ENCODE results near the gene LRRC3. TPM values are rescaled to one million over a fixed set of nuclear protein-coding genes. Genes with fewer than 3 reads are reported as not detected.

The LRRC3 gene
- polyA plus RNA-seq, 1 of the 3 experiments (the other 2 are of a cell fraction): 2.3 TPM

DNA sequence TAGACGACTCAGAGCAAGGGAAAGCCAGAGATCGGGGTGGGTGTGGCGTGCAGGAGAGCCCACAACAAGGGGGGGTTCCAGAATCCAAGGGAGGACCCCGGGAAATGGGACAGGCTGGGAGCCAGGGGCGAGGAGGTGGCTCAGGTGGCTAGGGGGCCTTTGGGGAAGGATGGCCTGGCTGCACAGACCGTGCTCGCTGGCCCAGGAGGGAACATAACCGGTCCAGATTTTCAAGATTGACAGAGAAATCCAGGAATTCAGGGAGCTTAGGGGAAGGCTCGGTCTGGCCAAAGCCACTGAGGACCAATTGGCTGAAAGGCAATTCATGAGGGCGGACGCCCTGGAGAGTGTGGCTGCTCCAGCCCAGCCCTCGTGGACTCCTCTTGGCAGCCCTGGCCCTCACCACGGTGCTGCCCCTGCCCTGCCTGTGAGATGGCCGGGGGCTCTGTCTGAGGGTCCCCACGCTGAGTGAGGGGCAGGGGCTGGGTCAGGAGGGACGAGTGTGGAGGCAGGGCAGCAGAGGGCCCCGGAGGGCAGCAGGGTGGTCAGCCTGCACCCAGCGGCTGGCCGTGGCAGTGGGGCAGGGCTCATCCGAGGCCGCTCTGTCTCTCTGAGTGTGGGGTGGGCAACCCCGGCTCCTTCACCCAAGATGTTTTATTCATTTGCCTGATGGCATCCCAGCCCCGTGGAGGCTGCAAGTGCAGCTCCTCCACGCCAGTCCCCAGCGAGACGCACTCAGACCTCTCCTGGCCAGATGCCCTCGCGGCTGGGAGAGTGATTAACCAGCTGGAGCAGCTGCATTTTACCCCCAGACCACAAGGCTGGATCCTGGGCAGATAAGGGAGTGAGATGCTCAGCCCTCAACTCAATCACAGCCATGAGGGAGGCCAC is 5.6 kb upstream of the LRRC3 start (continued):
- no peak for TF ChIP-seq MEF2A (IDR thresholded peaks at IDR 0.05; ENCODE audit: borderline replicate concordance, low read depth)
- peak; percentile 66 for TF ChIP-seq FOXJ3 (CRISPR knock-in tag; IDR thresholded peaks at IDR 0.05)
- peak in 1 of 2 experiments; percentile 47; a peak in 1 of 4 replicates for TF ChIP-seq EP300 (IDR thresholded peaks at IDR 0.05; ENCODE audit: borderline replicate concordance in 1 of 2, low read depth in 1 of 2, low read length in 1 of 2)

DNA sequence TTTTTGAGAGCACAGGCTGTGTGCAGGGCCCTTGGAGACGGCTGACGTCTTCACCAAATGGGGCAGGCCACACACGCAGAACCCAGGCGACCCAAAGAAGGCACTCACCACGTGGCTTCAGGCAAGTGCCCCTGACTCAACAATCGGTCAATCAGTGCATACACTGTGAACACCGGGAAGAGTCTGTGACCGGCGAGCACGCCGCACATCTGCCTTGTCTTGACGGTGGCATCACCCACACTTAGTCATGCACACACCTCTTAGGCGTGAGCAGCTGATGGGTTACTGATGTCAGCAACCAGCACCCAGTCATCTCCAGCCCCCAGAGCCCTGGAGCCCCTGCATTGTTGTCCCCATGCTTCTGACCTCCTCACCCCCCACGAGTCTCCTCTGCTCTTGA is 4.9 kb upstream of the LRRC3 start:
- H3K4me2 ChIP-seq: no peak overlapping the region
- no peak overlapping the region for H3K4me3 ChIP-seq (ENCODE audit: low read depth in 2 of 2, low read length in 1 of 2)
- H3K79me2 ChIP-seq (ENCODE audit: insufficient read depth): no peaks in the 10 kb centered on the region
- no peaks in the 10 kb centered on the region for H4K20me1 ChIP-seq (ENCODE audit: insufficient read depth)
- CTCF ChIA-PET: interaction anchor here (0.9 to 2.1 kb wide), 5 partner anchors 11 to 112 kb away, joined by 3 to 9 read pairs (median 5); no protein-coding TSS in a partner anchor
- no peak for DNase-seq
- H2AFZ ChIP-seq (ENCODE audit: low read depth): no peak overlapping the region
- no peak overlapping the region for H3K9ac ChIP-seq
- 0 out of 2 replicates have a peak, but pooled peaks cover 3% of the 10 kb centered on the region for H3K9me3 ChIP-seq
- peaks cover 13% of the 10 kb centered on the region; the same call in 1 of the 2 replicates for H3K27me3 ChIP-seq (ENCODE audit: insufficient read depth)
- POLR2A ChIA-PET: interaction anchor here (1.1 to 1.9 kb wide), 2 partner anchors 12 to 112 kb away, joined by 4 to 7 read pairs; no protein-coding TSS in a partner anchor
- H3K4me1 ChIP-seq (ENCODE audit: control insufficient read depth in 1 of 2, insufficient read depth in 2 of 2, low read depth in 1 of 2, low read length in 1 of 2): peaks cover 0 to 30% of the 10 kb centered on the region in 2 experiments; a peak in 1 of 4 replicates
- H3K9me2 ChIP-seq: no peaks in the 10 kb centered on the region
- 48% methylated on average over 4 of the region's 14 CpGs for WGBS (ENCODE audit: low lambda C conversion rate)
- TF ChIP-seq EZH2phosphoT487 (IDR thresholded peaks at IDR 0.05; ENCODE audit: borderline replicate concordance, low read depth) (no peak), CHD2 (IDR thresholded peaks at IDR 0.05; ENCODE audit: low read length, partially characterized antibody) (no peak), NFIC (IDR thresholded peaks at IDR 0.05; ENCODE audit: borderline replicate concordance) (no peak), EP300 (IDR thresholded peaks at IDR 0.05; ENCODE audit: borderline replicate concordance in 1 of 2, low read depth in 1 of 2, low read length in 1 of 2) (no peak), FOSL2 (IDR thresholded peaks at IDR 0.05; ENCODE audit: borderline replicate concordance, low read depth) (no peak), MEF2A (IDR thresholded peaks at IDR 0.05; ENCODE audit: borderline replicate concordance, low read depth) (no peak), MXI1 (IDR thresholded peaks at IDR 0.05; ENCODE audit: low read depth, low read length) (no peak), GABPA (IDR thresholded peaks at IDR 0.05; ENCODE audit: low read depth) (no peak), RXRA (IDR thresholded peaks at IDR 0.05; ENCODE audit: borderline replicate concordance, low read depth) (no peak), TAF1 (IDR thresholded peaks at IDR 0.05; ENCODE audit: borderline replicate concordance, low read depth, low read length) (no peak), JUND (IDR thresholded peaks at IDR 0.05) (no peak), YY1 (IDR thresholded peaks at IDR 0.05; ENCODE audit: low read depth) (no peak)
- TF ChIP-seq, protein P1, sequence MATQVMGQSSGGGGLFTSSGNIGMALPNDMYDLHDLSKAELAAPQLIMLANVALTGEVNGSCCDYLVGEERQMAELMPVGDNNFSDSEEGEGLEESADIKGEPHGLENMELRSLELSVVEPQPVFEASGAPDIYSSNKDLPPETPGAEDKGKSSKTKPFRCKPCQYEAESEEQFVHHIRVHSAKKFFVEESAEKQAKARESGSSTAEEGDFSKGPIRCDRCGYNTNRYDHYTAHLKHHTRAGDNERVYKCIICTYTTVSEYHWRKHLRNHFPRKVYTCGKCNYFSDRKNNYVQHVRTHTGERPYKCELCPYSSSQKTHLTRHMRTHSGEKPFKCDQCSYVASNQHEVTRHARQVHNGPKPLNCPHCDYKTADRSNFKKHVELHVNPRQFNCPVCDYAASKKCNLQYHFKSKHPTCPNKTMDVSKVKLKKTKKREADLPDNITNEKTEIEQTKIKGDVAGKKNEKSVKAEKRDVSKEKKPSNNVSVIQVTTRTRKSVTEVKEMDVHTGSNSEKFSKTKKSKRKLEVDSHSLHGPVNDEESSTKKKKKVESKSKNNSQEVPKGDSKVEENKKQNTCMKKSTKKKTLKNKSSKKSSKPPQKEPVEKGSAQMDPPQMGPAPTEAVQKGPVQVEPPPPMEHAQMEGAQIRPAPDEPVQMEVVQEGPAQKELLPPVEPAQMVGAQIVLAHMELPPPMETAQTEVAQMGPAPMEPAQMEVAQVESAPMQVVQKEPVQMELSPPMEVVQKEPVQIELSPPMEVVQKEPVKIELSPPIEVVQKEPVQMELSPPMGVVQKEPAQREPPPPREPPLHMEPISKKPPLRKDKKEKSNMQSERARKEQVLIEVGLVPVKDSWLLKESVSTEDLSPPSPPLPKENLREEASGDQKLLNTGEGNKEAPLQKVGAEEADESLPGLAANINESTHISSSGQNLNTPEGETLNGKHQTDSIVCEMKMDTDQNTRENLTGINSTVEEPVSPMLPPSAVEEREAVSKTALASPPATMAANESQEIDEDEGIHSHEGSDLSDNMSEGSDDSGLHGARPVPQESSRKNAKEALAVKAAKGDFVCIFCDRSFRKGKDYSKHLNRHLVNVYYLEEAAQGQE (IDR thresholded peaks at IDR 0.05; ENCODE audit: low read depth, low read length): no peak
- TF ChIP-seq, protein P2, sequence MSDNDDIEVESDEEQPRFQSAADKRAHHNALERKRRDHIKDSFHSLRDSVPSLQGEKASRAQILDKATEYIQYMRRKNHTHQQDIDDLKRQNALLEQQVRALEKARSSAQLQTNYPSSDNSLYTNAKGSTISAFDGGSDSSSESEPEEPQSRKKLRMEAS (IDR thresholded peaks at IDR 0.05; ENCODE audit: low read depth): no peak
- TF ChIP-seq, protein P3, sequence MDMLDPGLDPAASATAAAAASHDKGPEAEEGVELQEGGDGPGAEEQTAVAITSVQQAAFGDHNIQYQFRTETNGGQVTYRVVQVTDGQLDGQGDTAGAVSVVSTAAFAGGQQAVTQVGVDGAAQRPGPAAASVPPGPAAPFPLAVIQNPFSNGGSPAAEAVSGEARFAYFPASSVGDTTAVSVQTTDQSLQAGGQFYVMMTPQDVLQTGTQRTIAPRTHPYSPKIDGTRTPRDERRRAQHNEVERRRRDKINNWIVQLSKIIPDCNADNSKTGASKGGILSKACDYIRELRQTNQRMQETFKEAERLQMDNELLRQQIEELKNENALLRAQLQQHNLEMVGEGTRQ (IDR thresholded peaks at IDR 0.05; ENCODE audit: borderline replicate concordance, low read depth, low read length): no peak
- TF ChIP-seq, protein P4, sequence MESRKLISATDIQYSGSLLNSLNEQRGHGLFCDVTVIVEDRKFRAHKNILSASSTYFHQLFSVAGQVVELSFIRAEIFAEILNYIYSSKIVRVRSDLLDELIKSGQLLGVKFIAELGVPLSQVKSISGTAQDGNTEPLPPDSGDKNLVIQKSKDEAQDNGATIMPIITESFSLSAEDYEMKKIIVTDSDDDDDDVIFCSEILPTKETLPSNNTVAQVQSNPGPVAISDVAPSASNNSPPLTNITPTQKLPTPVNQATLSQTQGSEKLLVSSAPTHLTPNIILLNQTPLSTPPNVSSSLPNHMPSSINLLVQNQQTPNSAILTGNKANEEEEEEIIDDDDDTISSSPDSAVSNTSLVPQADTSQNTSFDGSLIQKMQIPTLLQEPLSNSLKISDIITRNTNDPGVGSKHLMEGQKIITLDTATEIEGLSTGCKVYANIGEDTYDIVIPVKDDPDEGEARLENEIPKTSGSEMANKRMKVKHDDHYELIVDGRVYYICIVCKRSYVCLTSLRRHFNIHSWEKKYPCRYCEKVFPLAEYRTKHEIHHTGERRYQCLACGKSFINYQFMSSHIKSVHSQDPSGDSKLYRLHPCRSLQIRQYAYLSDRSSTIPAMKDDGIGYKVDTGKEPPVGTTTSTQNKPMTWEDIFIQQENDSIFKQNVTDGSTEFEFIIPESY (IDR thresholded peaks at IDR 0.05; ENCODE audit: borderline replicate concordance, low read depth): no peak
- TF ChIP-seq, protein P5, sequence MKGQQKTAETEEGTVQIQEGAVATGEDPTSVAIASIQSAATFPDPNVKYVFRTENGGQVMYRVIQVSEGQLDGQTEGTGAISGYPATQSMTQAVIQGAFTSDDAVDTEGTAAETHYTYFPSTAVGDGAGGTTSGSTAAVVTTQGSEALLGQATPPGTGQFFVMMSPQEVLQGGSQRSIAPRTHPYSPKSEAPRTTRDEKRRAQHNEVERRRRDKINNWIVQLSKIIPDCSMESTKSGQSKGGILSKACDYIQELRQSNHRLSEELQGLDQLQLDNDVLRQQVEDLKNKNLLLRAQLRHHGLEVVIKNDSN (IDR thresholded peaks at IDR 0.05; ENCODE audit: borderline replicate concordance, low read depth): no peak
- peaks cover 16% of the 10 kb centered on the region for H3F3A ChIP-seq (replicated peaks; ENCODE audit: insufficient read depth)
- no peaks in the 10 kb centered on the region for H3K36me3 ChIP-seq (replicated peaks in 1 of 2; ENCODE audit: control insufficient read depth in 1 of 2, insufficient read depth in 2 of 2, low read length in 1 of 2)
- peak overlapping the region in 1 of 2 experiments; percentile 92; a peak in 2 of 4 replicates for H3K27ac ChIP-seq (ENCODE audit: low read depth in 2 of 2, low read length in 1 of 2)

Data from SK-N-SH (cell line).